Measurements from ENCODE around the gene KIFC3. TPM values are rescaled to one million over a fixed set of nuclear protein-coding genes. Genes with fewer than 3 reads are reported as not detected.
A peak's percentile ranks its signal among the peaks of the same experiment; 100 is the strongest.

KIFC3 gene
- polyA plus RNA-seq, 1 donor from 2014 or later: not detected

DNA sequence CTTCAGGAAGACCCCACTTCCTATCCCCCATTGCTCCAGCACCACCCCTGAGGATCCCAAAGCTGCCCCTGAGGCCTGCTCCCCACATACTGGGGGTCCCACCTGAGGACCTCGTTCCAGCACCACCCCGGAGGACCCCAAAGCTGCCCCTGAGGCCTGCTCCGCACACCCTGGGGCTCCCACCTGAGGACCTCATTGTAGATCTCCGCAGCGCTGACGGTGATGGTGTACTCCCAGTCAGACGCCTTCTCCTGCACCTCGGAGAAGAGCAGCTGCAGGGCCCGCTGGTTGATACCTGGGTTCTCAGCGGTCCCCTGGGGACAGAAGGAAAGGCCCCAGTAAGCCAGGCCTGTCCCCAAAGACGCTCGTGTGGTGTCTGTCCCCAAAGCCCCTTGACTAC is 40.3 kb downstream of the KIFC3 start:
- Mint-ChIP-seq H3K27ac (no peak overlapping the region), H3K27me3 (no peaks in the 10 kb centered on the region), H3K36me3 (no peaks in the 10 kb centered on the region), H3K9me3 (no peaks in the 10 kb centered on the region), H3K4me1 (no peaks in the 10 kb centered on the region), H3K4me3 (no peak overlapping the region)

DNA sequence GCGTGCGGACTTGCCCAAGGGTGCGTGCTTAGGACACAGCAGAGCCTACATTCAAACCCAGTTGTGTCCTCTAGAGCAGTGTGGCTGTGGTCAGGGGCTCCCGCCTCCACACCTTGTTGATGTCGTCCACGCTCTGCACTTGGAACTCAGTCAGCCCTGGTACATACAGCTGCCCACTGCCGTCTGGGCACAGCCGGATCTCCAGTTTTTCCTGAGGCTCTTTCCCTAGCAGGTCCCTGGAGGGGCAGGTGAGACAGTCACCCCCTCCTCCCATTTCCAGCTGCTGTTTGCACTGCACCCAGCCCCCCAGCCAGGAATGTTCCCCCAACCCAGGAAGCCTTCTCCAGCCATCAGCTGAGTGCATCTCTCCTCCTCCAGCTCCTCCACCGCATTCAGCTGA is 41.0 kb downstream of the KIFC3 start:
- Mint-ChIP-seq H3K27ac (no peak overlapping the region), H3K9me3 (no peaks in the 10 kb centered on the region)

GRCh38 chr16:57760357-57761160 is 41.7 kb downstream of the KIFC3 start:
- Mint-ChIP-seq H3K27ac (no peak overlapping the region), H3K36me3 (no peaks in the 10 kb centered on the region), H3K9me3 (no peaks in the 10 kb centered on the region), H3K27me3 (no peaks in the 10 kb centered on the region), H3K4me1 (no peaks in the 10 kb centered on the region), H3K4me3 (no peak overlapping the region)

More for the DNA sequence above, 41.0 kb downstream of the KIFC3 start:
- H3K27me3 Mint-ChIP-seq: no peaks in the 10 kb centered on the region
- H3K36me3 Mint-ChIP-seq: no peaks in the 10 kb centered on the region
- H3K4me3 Mint-ChIP-seq: no peak overlapping the region
- H3K4me1 Mint-ChIP-seq: no peaks in the 10 kb centered on the region

- no peaks in the 10 kb centered on the region for H3K36me3 Mint-ChIP-seq
- no peak overlapping the region for H3K4me3 Mint-ChIP-seq
- H3K27ac Mint-ChIP-seq: no peak overlapping the region
- H3K27me3 Mint-ChIP-seq: no peaks in the 10 kb centered on the region
- no peaks in the 10 kb centered on the region for H3K9me3 Mint-ChIP-seq
- H3K4me1 Mint-ChIP-seq: no peaks in the 10 kb centered on the region
Observed at GRCh38 chr16:57759541-57760356, 42.5 kb downstream of the KIFC3 start.

- H3K27ac Mint-ChIP-seq: peak overlapping the region in 1 of 3 donors; percentile 88
Observed at GRCh38 chr16:57759131-57759530, 43.2 kb downstream of the KIFC3 start.

DNA sequence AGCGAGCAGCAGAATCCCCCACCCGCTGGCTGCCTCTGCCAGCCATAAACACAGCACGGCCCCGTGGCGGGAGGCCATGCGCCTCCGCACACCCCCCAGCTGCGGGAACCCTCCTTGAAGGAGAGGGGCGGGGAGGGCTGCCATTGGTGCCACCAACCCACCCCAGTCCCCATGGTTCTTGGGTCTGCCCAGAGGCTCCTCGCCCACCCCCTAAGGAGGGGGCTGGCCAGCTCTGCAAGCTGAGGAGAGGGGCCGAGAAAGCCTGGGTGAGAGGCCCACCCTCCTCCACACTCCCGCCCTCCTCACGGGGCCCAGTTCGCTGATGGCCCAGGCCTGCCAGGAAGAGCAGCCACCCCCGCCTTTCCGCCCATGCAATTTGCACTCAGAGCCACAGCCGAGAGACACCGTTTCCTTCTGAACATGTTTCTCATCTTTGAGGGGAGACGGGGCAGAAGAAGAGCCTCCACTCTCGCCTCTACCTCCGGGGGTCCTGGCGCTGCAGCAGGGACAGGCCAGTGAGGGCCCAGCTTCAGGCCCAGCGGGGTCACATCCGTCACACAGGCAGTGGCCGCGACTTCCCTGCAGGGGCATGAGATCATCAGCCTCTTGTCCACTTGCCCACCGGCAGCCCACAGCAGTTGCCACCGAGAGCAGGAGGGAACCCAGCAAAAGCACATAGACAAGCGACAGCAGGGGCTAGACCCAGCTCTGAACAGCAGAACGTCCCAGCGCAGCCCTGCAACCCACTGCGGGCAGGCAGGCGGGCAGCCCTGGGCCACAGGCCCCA is 43.8 kb downstream of the KIFC3 start:
- H3K27ac Mint-ChIP-seq: peak overlapping the region in 2 of 3 donors; percentile 80 to 88
- no peak overlapping the region for H3K4me3 Mint-ChIP-seq

More at GRCh38 chr16:57759131-57759530, 43.2 kb downstream of the KIFC3 start:
- Mint-ChIP-seq H3K9me3 (no peaks in the 10 kb centered on the region), H3K36me3 (no peaks in the 10 kb centered on the region), H3K4me3 (no peak overlapping the region), H3K27me3 (no peaks in the 10 kb centered on the region), H3K4me1 (no peaks in the 10 kb centered on the region)

DNA sequence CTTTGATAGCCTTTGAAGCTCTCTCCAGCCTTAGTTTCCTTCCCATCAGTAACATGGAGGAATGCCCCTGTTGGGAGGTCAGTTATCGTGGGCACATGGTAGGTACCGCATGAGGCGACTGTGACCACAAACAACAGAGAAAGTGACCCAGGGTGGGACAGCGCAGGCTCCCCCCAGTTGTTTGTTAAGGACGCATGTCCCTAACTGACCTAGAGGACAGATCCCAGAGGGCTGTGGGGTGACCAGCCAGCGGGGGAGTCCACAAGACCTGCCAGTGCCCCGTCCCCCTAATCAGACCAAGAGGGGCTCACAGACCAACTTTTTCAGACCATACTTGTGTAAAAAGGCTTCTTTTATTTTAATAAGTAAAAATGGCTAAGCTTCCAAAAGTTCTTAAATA is 44.4 kb downstream of the KIFC3 start:
- Mint-ChIP-seq H3K27me3 (no peaks in the 10 kb centered on the region), H3K4me3 (peak overlapping the region in 1 of 4 donors; percentile 17), H3K27ac (no peak overlapping the region), H3K36me3 (no peaks in the 10 kb centered on the region), H3K4me1 (no peaks in the 10 kb centered on the region), H3K9me3 (no peaks in the 10 kb centered on the region)

More for the DNA sequence above, 43.8 kb downstream of the KIFC3 start:
- Mint-ChIP-seq H3K9me3 (no peaks in the 10 kb centered on the region), H3K4me1 (no peaks in the 10 kb centered on the region), H3K27me3 (no peaks in the 10 kb centered on the region), H3K36me3 (no peaks in the 10 kb centered on the region)

- Mint-ChIP-seq H3K9me3 (no peaks in the 10 kb centered on the region), H3K4me1 (no peaks in the 10 kb centered on the region), H3K4me3 (no peak overlapping the region), H3K27ac (no peak overlapping the region), H3K36me3 (no peaks in the 10 kb centered on the region), H3K27me3 (no peaks in the 10 kb centered on the region)
Observed at GRCh38 chr16:57757326-57757786, 44.9 kb downstream of the KIFC3 start.

DNA sequence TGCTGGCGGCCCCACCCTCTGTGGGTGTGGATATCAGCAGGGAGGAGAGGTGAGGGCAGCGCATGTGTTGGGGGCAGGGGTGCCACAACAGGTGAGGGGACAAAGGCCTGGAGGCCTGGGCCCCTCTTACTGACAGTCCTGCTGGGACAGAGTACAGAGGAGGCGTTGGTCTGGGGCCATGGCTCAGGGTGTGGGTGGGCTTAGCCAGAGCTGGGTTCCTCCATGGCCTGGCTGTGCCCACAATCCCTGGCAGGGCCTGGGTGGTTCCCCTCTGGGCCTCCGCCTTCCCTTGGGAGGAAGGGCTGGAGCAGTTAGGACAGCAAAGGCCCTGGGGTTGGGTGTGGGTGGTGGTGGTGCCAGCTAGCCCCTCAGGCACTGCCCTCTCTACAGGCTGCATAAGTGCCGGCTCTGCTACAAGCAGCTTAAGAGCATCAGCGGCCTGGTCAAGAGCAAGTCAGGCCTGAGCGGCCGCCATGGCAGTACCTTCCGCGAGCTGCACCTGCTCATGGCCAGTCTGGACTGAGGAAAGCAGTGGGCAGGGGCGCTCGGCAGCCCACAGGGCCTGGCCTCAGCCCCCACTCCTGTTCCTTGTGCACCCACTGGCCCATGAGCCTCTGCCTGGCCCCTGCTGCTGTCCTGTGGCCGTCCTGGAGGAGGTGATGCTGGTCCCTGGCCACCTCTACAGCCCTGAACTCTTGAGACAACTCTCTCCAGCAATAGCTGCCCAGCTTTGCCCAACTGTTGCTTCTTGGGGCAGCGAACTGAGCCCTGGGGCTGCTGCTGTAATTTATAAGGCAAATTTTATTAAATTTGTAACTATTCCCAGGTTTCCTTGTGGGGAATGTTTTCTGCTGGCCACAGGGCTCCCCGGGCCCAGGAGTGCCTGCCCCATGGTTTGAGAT is 45.6 kb downstream of the KIFC3 start:
- no peaks in the 10 kb centered on the region for H3K27me3 Mint-ChIP-seq
- no peak overlapping the region for H3K27ac Mint-ChIP-seq
- no peaks in the 10 kb centered on the region for H3K36me3 Mint-ChIP-seq
- H3K9me3 Mint-ChIP-seq: no peaks in the 10 kb centered on the region
- H3K4me1 Mint-ChIP-seq: no peaks in the 10 kb centered on the region
- H3K4me3 Mint-ChIP-seq: no peak overlapping the region

DNA sequence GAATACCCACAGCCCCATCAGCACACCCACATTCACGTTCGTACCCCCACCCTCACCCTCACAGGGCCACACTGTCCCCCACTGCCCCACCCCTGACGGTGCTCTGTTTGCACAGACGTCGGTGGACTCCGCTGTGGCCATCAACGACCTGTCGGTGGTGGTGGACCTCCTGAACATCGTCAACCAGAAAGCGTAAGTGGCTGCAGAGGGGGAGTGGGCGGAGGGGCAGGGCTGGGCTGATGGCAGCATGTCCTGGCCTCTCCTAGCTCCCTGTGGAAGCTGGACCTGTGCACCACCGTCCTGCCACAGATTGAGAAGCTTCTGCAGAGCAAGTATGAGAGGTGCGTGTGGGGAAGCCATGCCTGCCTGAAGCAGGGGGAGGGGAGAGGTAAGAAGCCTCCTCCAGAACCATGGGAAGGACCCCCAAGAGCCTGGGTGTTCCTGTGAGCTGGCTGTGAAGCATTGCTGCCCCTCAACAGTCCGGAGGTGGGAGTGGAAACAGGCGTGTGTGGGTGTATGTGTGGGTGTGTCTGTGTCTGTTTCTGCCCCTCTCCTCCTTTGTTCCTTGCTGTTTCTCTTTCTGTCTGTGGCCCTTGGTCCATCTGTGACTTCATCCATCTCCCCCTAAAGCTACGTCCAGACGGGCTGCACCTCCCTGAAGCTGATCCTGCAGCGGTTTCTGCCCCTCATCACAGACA is 46.4 kb downstream of the KIFC3 start:
- Mint-ChIP-seq H3K27ac (no peak overlapping the region), H3K4me1 (no peaks in the 10 kb centered on the region), H3K36me3 (peaks cover 5% of the 10 kb centered on the region), H3K9me3 (no peaks in the 10 kb centered on the region), H3K27me3 (no peaks in the 10 kb centered on the region), H3K4me3 (no peak overlapping the region)

GRCh38 chr16:57755061-57755684 is 47.1 kb downstream of the KIFC3 start:
- no peaks in the 10 kb centered on the region for H3K4me1 Mint-ChIP-seq
- H3K4me3 Mint-ChIP-seq: no peak overlapping the region
- no peaks in the 10 kb centered on the region for H3K27me3 Mint-ChIP-seq
- H3K36me3 Mint-ChIP-seq: peaks cover 9% of the 10 kb centered on the region
- no peak overlapping the region for H3K27ac Mint-ChIP-seq
- H3K9me3 Mint-ChIP-seq: no peaks in the 10 kb centered on the region

DNA sequence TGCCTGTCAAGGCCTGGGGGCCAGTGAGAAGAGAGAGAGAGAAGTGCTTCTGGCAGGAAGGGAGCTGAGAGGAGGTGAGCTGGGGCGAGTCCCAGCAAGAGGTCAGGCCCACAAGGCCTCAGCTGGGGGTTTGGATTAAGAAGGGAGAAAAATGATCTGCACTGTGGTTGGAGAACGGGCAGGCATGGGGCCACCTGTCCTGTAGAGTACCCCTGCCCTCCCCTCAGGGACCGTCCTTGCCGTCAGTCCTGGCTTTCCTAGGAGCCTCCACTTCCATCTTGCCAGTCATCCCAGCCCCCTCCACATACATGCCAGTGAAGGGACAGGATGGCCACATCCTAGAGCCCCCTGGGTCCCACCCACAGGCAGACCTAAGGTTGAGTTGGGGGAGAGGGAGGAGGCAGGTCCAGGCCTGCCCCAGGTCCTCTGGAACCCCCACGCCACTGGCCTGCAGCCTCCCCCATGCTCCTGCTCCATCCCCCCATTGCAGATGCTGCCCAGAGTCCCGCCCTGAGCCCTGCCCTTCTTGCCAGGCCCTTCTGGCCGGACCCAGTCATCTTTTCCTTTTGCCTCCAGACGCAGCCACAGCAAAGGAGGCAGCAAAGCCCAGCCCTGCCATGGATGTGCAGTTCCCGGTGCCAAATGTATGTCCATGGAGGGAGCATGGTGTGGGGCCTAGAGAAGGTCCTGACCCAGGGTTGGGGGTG is 47.8 kb downstream of the KIFC3 start:
- H3K4me1 Mint-ChIP-seq: no peaks in the 10 kb centered on the region
- no peak overlapping the region for H3K4me3 Mint-ChIP-seq
- H3K27me3 Mint-ChIP-seq: no peaks in the 10 kb centered on the region
- no peaks in the 10 kb centered on the region for H3K9me3 Mint-ChIP-seq
- peaks cover 9% of the 10 kb centered on the region for H3K36me3 Mint-ChIP-seq
- H3K27ac Mint-ChIP-seq: no peak overlapping the region

All from IgD-negative memory B cell (primary cell).